GM12878 (cell line): Measurements from ENCODE around the gene RPL29.

Experiments
- LARP7 ChIP-seq: fragments of 450-650 bp; IDR thresholded peaks from 2 replicates; pipeline ENCODE4 v1.6.1; 2017; ENCODE audit warnings: mild to moderate bottlenecking
- MTA3 ChIP-seq: IDR thresholded peaks from 2 replicates; pipeline ENCODE4 v1.6.1; 2012; ENCODE audit warnings: low read length, inconsistent platforms, borderline replicate concordance
- NR2C2 ChIP-seq: IDR thresholded peaks from 2 replicates; pipeline ENCODE4 v1.6.1; 2011; ENCODE audit warnings: borderline replicate concordance, low read depth; ENCODE audit not compliant: control insufficient read depth, insufficient read length
- RFX5 ChIP-seq: IDR thresholded peaks from 2 replicates; pipeline ENCODE4 v1.6.1; 2011; ENCODE audit warnings: low read depth, low read length, improper control_type of control experiment
- TCF12 ChIP-seq: IDR thresholded peaks from 2 replicates; pipeline ENCODE4 v1.6.1; 2011; ENCODE audit warnings: low read depth, mild to moderate bottlenecking, low read length
- YY1 ChIP-seq: IDR thresholded peaks from 2 replicates; pipeline ENCODE4 v1.6.1; 2011; ENCODE audit warnings: low read depth, mild to moderate bottlenecking, low read length
- ZNF207 ChIP-seq: fragments of 450-650 bp; IDR thresholded peaks from 2 replicates; pipeline ENCODE4 v1.6.1; 2014; ENCODE audit warnings: antibody characterized with exemption, mild to moderate bottlenecking, borderline replicate concordance
- TF ChIP-seq, protein P1 (sequence below), 3 experiments: IDR thresholded peaks in 2 of 3; conservative IDR thresholded peaks in 1 of 3; 2 replicates each; pipeline ENCODE4 v1.5.1; 2011; ENCODE audit warnings: low read depth in 3 of 3, low read length in 3 of 3, mild to moderate bottlenecking in 3 of 3, control low read depth in 2 of 3, moderate library complexity in 2 of 3, inconsistent platforms in 1 of 3, mixed read lengths in 1 of 3; ENCODE audit not compliant: control insufficient read depth in 2 of 3, insufficient read depth in 1 of 3; ENCODE audit errors: extremely low read depth in 1 of 3

DNA sequence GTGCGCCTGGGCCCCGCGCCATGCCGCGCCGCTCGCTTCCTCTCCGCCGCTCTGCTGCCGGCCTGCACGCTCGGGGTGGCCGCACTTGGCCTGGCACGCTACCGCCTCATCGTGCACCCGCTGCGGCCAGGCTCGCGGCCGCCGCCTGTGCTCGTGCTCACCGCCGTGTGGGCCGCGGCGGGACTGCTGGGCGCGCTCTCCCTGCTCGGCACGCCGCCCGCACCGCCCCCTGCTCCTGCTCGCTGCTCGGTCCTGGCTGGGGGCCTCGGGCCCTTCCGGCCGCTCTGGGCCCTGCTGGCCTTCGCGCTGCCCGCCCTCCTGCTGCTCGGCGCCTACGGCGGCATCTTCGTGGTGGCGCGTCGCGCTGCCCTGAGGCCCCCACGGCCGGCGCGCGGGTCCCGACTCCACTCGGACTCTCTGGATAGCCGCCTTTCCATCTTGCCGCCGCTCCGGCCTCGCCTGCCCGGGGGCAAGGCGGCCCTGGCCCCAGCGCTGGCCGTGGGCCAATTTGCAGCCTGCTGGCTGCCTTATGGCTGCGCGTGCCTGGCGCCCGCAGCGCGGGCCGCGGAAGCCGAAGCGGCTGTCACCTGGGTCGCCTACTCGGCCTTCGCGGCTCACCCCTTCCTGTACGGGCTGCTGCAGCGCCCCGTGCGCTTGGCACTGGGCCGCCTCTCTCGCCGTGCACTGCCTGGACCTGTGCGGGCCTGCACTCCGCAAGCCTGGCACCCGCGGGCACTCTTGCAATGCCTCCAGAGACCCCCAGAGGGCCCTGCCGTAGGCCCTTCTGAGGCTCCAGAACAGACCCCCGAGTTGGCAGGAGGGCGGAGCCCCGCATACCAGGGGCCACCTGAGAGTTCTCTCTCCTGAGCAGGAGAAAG is 39.6 kb downstream of the RPL29 start:
- TF ChIP-seq, protein P1, sequence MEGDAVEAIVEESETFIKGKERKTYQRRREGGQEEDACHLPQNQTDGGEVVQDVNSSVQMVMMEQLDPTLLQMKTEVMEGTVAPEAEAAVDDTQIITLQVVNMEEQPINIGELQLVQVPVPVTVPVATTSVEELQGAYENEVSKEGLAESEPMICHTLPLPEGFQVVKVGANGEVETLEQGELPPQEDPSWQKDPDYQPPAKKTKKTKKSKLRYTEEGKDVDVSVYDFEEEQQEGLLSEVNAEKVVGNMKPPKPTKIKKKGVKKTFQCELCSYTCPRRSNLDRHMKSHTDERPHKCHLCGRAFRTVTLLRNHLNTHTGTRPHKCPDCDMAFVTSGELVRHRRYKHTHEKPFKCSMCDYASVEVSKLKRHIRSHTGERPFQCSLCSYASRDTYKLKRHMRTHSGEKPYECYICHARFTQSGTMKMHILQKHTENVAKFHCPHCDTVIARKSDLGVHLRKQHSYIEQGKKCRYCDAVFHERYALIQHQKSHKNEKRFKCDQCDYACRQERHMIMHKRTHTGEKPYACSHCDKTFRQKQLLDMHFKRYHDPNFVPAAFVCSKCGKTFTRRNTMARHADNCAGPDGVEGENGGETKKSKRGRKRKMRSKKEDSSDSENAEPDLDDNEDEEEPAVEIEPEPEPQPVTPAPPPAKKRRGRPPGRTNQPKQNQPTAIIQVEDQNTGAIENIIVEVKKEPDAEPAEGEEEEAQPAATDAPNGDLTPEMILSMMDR (IDR thresholded peaks at IDR 0.05 in 2 of 3, conservative IDR thresholded peaks at IDR 0.05 in 1 of 3; ENCODE audit: control insufficient read depth in 2 of 3, extremely low read depth in 1 of 3, insufficient read depth in 1 of 3, low read depth in 3 of 3, low read length in 3 of 3): peak in 2 of 3 experiments; percentile 38 to 47; a peak in 4 of 6 replicates
- TF ChIP-seq YY1 (no peak), NR2C2 (no peak), MTA3 (no peak), RFX5 (no peak), TCF12 (no peak), LARP7 (no peak), ZNF207 (no peak)
